H9 (cell line): ENCODE results near the gene STAT2. TPM values are rescaled to one million over a fixed set of nuclear protein-coding genes. Genes with fewer than 3 reads are reported as not detected.

ENCODE experiments used
- DNase-seq: peaks from one replicate; pipeline ENCODE4 v3.0.0-alpha.2; 2017
- H2AFZ ChIP-seq: one replicate; pipeline ENCODE4 v1.6.1; 2013; ENCODE audit warnings: mild to moderate bottlenecking, low read length, control low read depth, moderate library complexity
- H2AK5ac ChIP-seq: 2 replicates; pipeline ENCODE4 v1.6.1; 2013; ENCODE audit warnings: low read length, control low read depth, mixed read lengths; ENCODE audit not compliant: insufficient read length
- H2BK120ac ChIP-seq: one replicate; pipeline ENCODE4 v1.6.1; 2013; ENCODE audit warnings: low read depth, mild to moderate bottlenecking, low read length, control low read depth, inconsistent platforms; ENCODE audit not compliant: poor library complexity, severe bottlenecking
- H2BK12ac ChIP-seq: 2 replicates; pipeline ENCODE4 v1.6.1; 2013; ENCODE audit warnings: low read length, control low read depth, mixed read lengths, low read depth; ENCODE audit not compliant: insufficient read length
- H2BK15ac ChIP-seq: 2 replicates; pipeline ENCODE4 v1.6.1; 2013; ENCODE audit warnings: low read depth, low read length, control low read depth
- H2BK20ac ChIP-seq: one replicate; pipeline ENCODE4 v1.6.1; 2013; ENCODE audit warnings: low read depth, mild to moderate bottlenecking, low read length, control low read depth, inconsistent platforms; ENCODE audit not compliant: poor library complexity, severe bottlenecking
- H2BK5ac ChIP-seq: 2 replicates; pipeline ENCODE4 v1.6.1; 2013; ENCODE audit warnings: low read length, control low read depth, mixed read lengths; ENCODE audit not compliant: insufficient read length
- H3K14ac ChIP-seq: 2 replicates; pipeline ENCODE4 v1.6.1; 2013; ENCODE audit warnings: low read length, control low read depth; ENCODE audit not compliant: insufficient read depth
- H3K18ac ChIP-seq: 2 replicates; pipeline ENCODE4 v1.6.1; 2013; ENCODE audit warnings: low read depth, mild to moderate bottlenecking, mixed read lengths, low read length, control low read depth; ENCODE audit not compliant: insufficient read length
- H3K23ac ChIP-seq: 2 replicates; pipeline ENCODE4 v1.6.1; 2013; ENCODE audit warnings: low read length, control low read depth, mixed read lengths, low read depth; ENCODE audit not compliant: insufficient read length
- H3K23me2 ChIP-seq: 2 replicates; pipeline ENCODE4 v1.6.1; 2013; ENCODE audit warnings: low read depth, mild to moderate bottlenecking, mixed read lengths, low read length, control low read depth; ENCODE audit not compliant: insufficient read length, poor library complexity, severe bottlenecking
- H3K27ac ChIP-seq: 2 replicates; pipeline ENCODE4 v1.5.1; 2013; ENCODE audit warnings: low read length, control low read depth, mixed read lengths, low read depth; ENCODE audit not compliant: insufficient read length
- H3K27me3 ChIP-seq: 2 replicates; pipeline ENCODE4 v1.6.1; 2013; ENCODE audit warnings: low read length, control low read depth, inconsistent platforms; ENCODE audit not compliant: insufficient read depth
- H3K4ac ChIP-seq: 2 replicates; pipeline ENCODE4 v1.6.1; 2013; ENCODE audit warnings: low read depth, mild to moderate bottlenecking, control low read depth, inconsistent platforms, low read length, moderate library complexity
- H3K4me1 ChIP-seq: 2 replicates; pipeline ENCODE4 v1.6.1; 2013; ENCODE audit warnings: low read length, control low read depth, inconsistent platforms; ENCODE audit not compliant: insufficient read depth
- H3K4me2 ChIP-seq: 2 replicates; pipeline ENCODE4 v1.6.1; 2013; ENCODE audit warnings: low read length, control low read depth, mixed read lengths; ENCODE audit not compliant: insufficient read length, insufficient read depth
- H3K56ac ChIP-seq: 2 replicates; pipeline ENCODE4 v1.6.1; 2013; ENCODE audit warnings: low read depth, mild to moderate bottlenecking, mixed read lengths, low read length, control low read depth; ENCODE audit not compliant: insufficient read length
- H3K79me1 ChIP-seq: 2 replicates; pipeline ENCODE4 v1.6.1; 2013; ENCODE audit warnings: low read depth, mild to moderate bottlenecking, moderate library complexity, low read length, control low read depth, inconsistent platforms; ENCODE audit not compliant: insufficient read depth, poor library complexity, severe bottlenecking
- H3K79me2 ChIP-seq: 2 replicates; pipeline ENCODE4 v1.6.1; 2013; ENCODE audit warnings: low read length, control low read depth, inconsistent platforms; ENCODE audit not compliant: insufficient read depth
- H3K9ac ChIP-seq: 2 replicates; pipeline ENCODE4 v1.6.1; 2013; ENCODE audit warnings: low read length, control low read depth, mixed read lengths; ENCODE audit not compliant: insufficient read length; ENCODE audit errors: extremely low read depth
- H3K9me3 ChIP-seq: one replicate; pipeline ENCODE4 v1.6.1; 2013; ENCODE audit warnings: low read depth, low read length, inconsistent platforms; ENCODE audit not compliant: control insufficient read depth
- H3T11ph ChIP-seq: one replicate; pipeline ENCODE4 v1.6.1; 2013; ENCODE audit warnings: mild to moderate bottlenecking, low read length, control low read depth, inconsistent platforms
- H4K20me1 ChIP-seq: one replicate; pipeline ENCODE4 v1.6.1; 2013; ENCODE audit not compliant: control insufficient read depth, insufficient read length, insufficient read depth
- H4K5ac ChIP-seq: 2 replicates; pipeline ENCODE4 v1.6.1; 2013; ENCODE audit warnings: low read depth, mild to moderate bottlenecking, mixed read lengths, low read length, control low read depth; ENCODE audit not compliant: insufficient read length
- H4K8ac ChIP-seq: replicated peaks from 2 replicates; pipeline ENCODE4 v1.6.1; 2013; ENCODE audit warnings: low read length, control low read depth, mixed read lengths, low read depth; ENCODE audit not compliant: insufficient read length
- H4K91ac ChIP-seq: 2 replicates; pipeline ENCODE4 v1.6.1; 2013; ENCODE audit warnings: low read depth, mild to moderate bottlenecking, moderate library complexity, mixed read lengths, low read length, control low read depth; ENCODE audit not compliant: insufficient read length
- H3K27ac Mint-ChIP-seq, 3 experiments: 2 replicates in 2 of 3; 3 replicates in 1 of 3; pipeline ENCODE4 v1.8.0; 2020 to 2021; ENCODE audit warnings: mixed read lengths in 3 of 3, mild to moderate bottlenecking in 1 of 3, moderate library complexity in 1 of 3
- H3K27me3 Mint-ChIP-seq: 2 replicates; pipeline ENCODE4 v1.8.0; 2021; ENCODE audit warnings: low read depth, mild to moderate bottlenecking, moderate library complexity, mixed read lengths
- H3K36me3 Mint-ChIP-seq, 3 experiments: 2 replicates in 2 of 3; 3 replicates in 1 of 3; pipeline ENCODE4 v1.8.0; 2020 to 2021; ENCODE audit warnings: low read depth in 3 of 3, mixed read lengths in 3 of 3; ENCODE audit not compliant: insufficient read depth in 1 of 3
- H3K4me1 Mint-ChIP-seq, 2 experiments: 2 replicates each; pipeline ENCODE4 v1.8.0; 2020; ENCODE audit warnings: mixed read lengths in 2 of 2
- H3K4me3 Mint-ChIP-seq, 2 experiments: 2 replicates in 1 of 2; 3 replicates in 1 of 2; pipeline ENCODE4 v1.8.0; 2020 to 2021; ENCODE audit warnings: mild to moderate bottlenecking in 2 of 2, mixed read lengths in 2 of 2, moderate library complexity in 1 of 2
- H3K9me3 Mint-ChIP-seq, 2 experiments: 2 replicates in 1 of 2; 3 replicates in 1 of 2; pipeline ENCODE4 v1.8.0; 2020; ENCODE audit warnings: mild to moderate bottlenecking in 2 of 2, mixed read lengths in 2 of 2, moderate library complexity in 1 of 2
- CTCF ChIP-seq: fragments of 200-600 bp; sonication (generic); conservative IDR thresholded peaks from 3 replicates; pipeline ENCODE4 v1.8.0; 2021; ENCODE audit warnings: antibody characterized with exemption, mild to moderate bottlenecking
- WGBS: extraction: QIAGEN DNeasy Blood & Tissue Kit; methylation state at CpG from one replicate; pipeline ENCODE4 v1.1.7; 2013; ENCODE audit warnings: missing lambda C conversion rate, low lambda C conversion rate, mixed read lengths; ENCODE audit not compliant: insufficient read length; ENCODE audit errors: extremely low coverage; 5-methylcytosine and 5-hydroxymethylcytosine counted together
- total RNA-seq: library from RNA; stranded (reverse); gene quantifications from 2 replicates; pipeline ENCODE4 v1.2.1, GENCODE V29; 2021

The STAT2 gene
- total RNA-seq, 1 experiment from 2014 or later, result 47.8 TPM

DNA sequence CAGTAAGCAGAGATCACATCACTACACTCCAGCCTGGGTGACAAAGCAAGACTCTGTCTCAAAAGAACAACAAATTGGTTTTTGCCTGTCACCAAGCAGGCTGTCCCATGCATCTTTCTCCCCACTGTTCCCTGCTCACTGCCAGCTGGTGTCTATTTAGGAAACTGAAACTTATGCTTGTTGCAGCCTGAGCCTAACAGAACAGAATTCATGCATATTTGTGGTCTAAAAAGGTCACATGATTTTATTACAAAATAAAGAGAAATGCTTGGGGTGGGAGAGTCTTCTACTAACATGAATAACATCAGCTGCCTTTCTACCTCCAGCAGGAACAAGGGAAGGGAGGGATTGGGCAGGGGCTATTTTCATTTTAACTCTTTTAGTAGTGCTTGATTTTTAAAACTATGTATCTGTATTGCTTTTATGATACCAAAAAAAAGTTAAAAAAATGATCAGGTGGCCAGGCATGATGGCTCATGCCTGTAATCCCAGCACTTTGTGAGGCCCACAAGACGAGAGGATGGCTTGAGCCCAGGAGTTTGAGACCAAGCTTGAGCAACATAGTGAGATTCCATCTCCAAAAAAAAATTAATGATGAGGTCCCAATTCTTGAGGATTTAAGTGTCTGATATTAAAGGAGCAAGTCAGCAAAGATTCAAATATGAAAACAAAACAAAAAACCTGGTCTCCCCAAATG is 923 bp downstream of the STAT2 start:
- no peak overlapping the region for H3T11ph ChIP-seq
- H3K27me3 ChIP-seq, result no peaks in the 10 kb centered on the region
- Mint-ChIP-seq H3K4me1 (peaks cover 10 to 12% of the 10 kb centered on the region in 2 experiments), H3K4me3 (peak overlapping the region; percentile 92), H3K9me3 (no peaks in the 10 kb centered on the region), H3K36me3 (peaks cover 6 to 23% (median 21%) of the 10 kb centered on the region in 3 experiments; a peak in 6 of 7 replicates), H3K27ac (peak overlapping the region in 2 of 3 experiments; percentile 73 to 95; a peak in 2 of 7 replicates), H3K27me3 (peaks cover 9% of the 10 kb centered on the region; the same call in 1 of the 2 replicates)
- no peak overlapping the region for H3K56ac ChIP-seq
- H2AK5ac ChIP-seq, result no peak overlapping the region
- H3K27ac ChIP-seq, result no peak overlapping the region
- H4K8ac ChIP-seq, result no peak overlapping the region
- H3K4ac ChIP-seq, result no peak overlapping the region
- H3K18ac ChIP-seq, result no peak overlapping the region
- H2BK12ac ChIP-seq, result no peak overlapping the region
- no peak overlapping the region for H2BK5ac ChIP-seq
- no peak for TF ChIP-seq CTCF
- no peak overlapping the region for H2BK120ac ChIP-seq
- H3K4me2 ChIP-seq, result peak overlapping the region; percentile 57
- H4K20me1 ChIP-seq, result no peaks in the 10 kb centered on the region
- no peak overlapping the region for H4K91ac ChIP-seq
- no peak overlapping the region for H2BK15ac ChIP-seq
- H4K5ac ChIP-seq, result no peak overlapping the region
- no peaks in the 10 kb centered on the region for H3K79me2 ChIP-seq
- H2BK20ac ChIP-seq, result no peak overlapping the region
- no peaks in the 10 kb centered on the region for H3K23me2 ChIP-seq
- H3K9me3 ChIP-seq, result no peaks in the 10 kb centered on the region
- H3K14ac ChIP-seq, result no peak overlapping the region
- H3K4me1 ChIP-seq, result no peaks in the 10 kb centered on the region
- DNase-seq, result no peak
- no peaks in the 10 kb centered on the region for H3K79me1 ChIP-seq
- peak overlapping the region; percentile 53 for H3K9ac ChIP-seq
- WGBS, result no CpG with 5 or more reads among the region's 1 CpG
- no peak overlapping the region for H3K23ac ChIP-seq
- no peak overlapping the region for H2AFZ ChIP-seq
